Activated naive CD4-positive, alpha-beta T cell treated with Interleukin-2 at 50 U/mL for 16 hours (primary cell): ENCODE measurements around the gene L1TD1.
"Not testable (repeated sequence)": the region's sequence is repeated elsewhere in the genome, so short reads cannot be mapped to it uniquely, and the experiment has no call there.

Source experiments
- DNase-seq: peaks from one replicate; pipeline ENCODE4 v3.0.0-alpha.2; 2020

The L1TD1 gene

DNA sequence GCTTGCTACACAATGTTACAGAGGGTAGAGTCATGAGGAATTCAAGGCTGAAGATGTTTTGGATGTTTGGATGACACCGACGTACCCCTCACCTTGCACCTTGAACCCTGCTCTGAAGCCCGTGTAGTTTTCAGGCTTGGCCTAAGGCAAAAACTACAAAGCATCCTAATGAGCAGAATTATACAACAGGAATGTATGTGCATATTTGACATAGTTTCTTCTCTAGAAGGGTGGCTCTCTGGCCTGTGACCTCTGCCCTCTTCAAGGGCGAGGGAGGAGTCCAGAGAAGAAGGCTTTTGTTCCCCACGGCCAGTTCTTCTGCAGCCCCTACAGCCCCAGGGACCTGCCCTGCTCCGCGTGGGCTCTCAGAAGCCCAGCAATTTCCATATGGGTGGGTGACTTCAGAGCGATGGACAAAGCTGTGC, 43.3 kb downstream of the L1TD1 start:
- DNase-seq: no peak

DNA sequence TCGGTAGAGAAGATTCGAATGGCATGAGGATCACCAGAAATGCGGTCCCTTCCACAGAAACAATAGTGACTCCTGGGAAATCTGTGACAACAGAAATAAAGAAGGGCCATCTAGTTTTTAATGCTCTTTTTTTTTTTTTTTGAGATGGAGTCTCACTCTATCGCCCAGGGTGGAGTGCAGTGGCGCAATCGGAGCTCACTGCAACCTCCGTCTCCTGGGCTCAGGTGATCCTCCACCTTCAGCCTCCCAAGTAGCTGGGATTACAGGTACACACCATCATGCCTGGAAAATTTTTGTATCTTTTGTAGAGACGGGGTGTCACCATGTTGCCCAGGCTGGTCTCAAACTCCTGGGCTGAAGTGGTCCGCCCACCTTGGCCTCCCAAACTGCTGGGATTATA, 43.9 kb downstream of the L1TD1 start:
- DNase-seq: no peak

DNA sequence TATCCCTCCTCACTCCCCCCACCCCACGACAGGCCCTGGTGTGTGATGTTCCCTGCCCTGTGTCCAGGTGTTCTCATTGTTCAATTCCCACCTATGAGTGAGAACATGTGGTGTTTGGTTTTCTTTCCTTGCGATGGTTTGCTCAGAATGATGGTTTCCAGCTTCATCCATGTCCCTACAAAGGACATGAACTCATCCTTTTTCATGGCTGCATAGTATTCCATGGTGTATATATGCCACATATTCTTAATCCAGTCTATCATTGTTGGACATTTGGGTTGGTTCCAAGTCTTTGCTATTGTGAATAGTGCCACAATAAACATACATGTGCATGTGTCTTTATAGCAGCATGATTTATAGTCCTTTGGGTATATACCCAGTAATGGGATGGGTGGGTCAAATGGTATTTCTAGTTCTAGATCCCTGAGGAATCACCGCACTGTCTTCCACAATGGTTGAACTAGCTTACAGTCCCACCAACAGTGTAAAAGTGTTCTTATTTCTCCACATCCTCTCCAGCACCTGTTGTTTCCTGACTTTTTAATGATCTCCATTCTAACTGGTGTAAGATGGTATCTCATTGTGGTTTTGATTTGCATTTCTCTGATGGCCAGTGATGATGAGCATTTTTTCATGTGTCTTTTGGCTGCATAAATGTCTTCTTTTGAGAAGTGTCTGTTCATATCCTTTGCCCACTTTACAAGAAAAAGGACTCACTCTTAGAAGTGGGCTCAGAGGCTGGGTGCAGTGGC, 45.2 kb downstream of the L1TD1 start:
- DNase-seq: not testable (repeated sequence)

DNA sequence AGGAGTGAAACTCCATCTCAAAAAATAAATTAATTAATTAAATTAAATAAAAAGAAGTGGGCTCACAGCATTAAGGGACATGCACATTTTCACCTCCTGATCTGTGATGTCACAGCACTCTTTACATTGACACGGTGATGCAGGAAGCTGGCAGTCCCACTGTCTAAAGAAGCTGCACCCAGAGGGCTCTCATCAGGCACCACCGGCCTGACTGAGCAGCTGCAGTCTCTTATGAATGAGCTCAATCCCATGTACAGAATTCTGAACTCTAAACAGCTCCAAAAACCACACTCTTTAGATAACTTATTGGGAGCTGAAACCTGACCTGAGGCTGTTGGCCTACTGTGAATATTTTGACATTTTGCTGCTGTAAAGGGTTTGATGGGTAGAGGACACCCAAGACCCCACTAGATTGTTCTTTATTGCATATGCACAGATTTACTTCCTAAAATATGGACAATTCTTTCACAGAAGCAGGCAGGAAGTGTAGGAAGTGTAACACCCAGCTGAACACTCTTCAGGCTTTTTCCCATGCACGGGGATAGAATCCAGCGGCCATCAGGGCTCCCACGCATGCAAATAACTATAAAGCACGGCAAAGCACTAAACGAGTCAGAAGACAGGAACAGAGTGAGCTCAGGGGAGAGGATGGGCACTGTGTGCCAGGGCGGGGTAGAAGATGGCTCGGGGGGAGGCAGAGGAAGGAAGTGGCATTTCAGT, 46.2 kb downstream of the L1TD1 start:
- no peak for DNase-seq

DNA sequence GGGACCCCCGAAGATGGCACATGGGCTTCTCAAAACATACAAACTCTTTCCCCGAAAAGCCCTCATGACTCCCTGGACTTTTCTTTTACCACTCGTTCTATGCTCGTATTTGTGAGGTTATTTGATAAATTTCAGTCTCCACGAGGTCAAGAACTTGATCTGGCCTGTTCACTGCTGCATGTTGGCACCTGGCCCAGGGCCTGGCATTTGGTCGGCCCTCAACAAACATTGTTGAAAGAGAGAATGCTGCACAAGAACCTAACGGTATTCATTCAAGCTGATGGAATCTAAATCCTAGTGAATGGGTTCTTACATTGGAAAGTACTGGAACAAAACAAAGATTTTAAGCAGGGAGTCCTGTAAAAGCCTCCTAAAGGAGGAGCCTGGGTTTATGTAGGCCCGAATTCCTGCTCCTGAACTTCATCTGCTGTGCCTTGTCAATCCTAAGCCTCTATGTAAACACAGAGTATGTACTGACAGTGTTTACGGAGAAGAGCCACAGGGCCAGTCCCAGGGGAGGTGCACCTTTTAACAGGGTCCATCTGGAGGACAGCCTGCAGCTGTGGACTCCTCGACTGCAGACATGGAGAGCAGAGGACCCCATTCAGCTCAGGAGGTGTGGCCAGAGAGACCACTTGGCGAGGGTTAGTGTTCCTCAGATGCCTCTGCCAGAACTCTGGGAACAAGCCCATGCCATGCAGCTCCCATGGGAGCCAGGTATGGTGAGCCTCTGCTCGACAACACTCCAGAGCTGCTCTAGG, 46.9 kb downstream of the L1TD1 start:
- DNase-seq: no peak

DNA sequence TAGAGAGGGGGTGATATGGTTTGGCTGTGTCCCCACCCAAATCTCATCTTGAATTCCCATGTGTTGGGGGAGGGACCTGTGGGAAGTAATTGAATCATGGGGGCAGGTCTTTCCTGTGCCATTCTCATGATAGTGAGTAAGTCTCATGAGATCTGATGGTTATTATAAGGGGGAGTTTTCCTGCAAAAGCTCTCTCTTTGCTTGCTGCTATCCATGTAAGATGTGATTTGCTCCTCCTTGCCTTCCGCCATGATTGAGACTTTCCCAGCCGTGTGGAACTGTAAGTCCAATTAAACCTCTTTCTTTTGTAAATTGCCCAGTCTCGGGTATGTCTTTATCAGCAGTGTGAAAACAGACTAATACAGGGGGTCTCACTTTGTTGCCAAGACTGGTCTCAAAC, 49.7 kb downstream of the L1TD1 start:
- not testable (repeated sequence) for DNase-seq

DNA sequence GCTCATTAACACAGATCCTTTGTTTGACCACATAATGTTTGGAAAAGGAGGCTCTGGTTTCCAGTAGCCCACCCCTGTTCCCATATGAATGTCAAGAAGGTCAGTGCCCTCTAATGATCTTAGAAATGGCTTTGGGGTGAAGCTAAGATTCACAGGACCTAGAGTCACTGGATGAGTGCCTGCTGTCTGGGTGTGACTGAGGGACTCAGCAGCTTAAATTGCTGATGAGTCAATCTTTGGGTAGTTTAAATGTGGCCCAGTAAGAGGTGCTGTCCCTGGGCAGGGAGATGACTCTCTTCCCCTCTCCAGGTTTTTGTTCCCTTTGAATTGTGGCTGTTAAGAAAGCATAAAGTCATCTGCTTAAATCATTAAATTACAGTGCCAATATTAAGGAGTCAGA, 50.6 kb downstream of the L1TD1 start:
- DNase-seq: no peak

DNA sequence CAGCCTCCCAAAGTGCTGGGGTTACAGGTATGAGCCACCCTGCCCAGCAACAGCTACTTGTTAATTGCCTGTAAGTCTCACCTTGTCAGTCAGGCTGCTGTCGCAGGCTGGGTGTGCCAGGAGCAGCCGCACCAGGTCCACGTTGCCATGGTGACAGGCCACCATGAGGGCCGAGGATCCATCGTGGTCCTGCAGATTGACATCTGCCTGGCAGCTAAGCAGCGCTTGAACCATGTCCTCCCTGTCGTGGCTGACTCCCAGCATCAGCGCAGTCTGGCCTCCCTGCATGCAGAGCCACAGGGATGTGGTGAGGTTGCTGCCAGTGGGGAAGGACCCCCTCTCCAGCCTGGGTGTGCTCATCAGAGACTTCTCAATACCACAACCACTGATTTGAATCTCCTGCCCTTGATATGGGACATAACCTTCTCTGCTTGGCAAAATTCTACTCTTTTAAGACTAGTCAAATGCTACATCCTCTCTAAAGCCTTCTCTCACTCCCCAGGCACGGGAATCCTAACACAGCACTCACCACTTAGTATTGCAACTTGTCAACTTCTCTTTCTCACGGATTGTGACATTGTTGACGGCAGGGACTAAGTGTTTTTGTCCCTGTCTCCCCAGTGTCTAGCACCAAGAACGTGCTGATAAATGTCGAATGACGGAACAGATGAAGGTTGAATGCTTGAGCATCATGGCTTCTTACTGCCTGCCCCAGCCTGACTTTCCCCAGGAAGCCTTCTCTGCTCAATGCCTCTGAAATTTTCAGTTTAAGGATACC, 52.9 kb downstream of the L1TD1 start:
- no peak for DNase-seq

DNA sequence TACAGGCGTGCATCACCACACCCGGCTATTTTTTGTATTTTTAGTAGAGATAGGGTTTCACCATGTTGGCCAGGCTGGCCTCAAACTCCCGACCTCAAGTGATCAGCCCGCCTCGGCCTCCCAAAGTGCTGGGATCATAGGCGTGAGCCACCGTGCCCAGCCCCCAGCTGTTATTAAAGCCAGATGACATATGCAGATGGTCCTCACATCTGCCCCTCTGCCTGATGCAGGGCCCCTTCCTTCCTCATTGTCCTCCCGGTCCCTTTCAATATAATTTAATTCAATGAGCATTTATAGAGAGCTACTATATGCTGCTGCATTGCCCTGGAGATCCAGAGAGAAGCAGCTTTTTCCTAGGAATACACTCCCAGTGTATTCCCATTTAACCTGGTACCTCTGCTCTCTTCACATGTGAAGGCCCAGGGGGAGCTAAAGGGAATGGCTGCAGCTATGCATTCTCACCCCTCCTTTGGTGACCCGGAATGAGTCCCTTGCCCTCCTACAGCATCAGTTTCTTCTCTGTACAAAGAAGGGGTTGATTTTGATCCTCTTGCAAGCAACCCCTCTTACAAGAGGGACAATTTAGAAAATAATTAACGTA, 55.6 kb downstream of the L1TD1 start:
- no peak for DNase-seq

DNA sequence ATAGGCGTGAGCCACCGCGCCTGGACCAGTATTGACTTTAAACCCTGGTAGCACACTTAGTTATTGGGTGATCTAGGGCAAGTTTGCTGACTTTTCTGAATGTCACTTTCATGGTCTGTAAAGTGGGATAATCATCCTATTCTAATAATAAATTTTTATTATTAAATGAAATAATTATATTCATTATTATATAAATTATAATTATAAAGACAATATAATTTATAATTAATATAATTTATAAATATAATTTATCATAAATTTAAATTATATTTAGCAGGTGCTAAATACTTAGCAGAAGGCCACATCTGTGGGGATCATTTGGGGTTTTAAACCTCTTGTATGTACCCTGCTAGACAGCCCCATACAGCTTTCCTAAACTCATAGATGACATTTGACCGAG, 64.9 kb downstream of the L1TD1 start:
- no peak for DNase-seq

DNA sequence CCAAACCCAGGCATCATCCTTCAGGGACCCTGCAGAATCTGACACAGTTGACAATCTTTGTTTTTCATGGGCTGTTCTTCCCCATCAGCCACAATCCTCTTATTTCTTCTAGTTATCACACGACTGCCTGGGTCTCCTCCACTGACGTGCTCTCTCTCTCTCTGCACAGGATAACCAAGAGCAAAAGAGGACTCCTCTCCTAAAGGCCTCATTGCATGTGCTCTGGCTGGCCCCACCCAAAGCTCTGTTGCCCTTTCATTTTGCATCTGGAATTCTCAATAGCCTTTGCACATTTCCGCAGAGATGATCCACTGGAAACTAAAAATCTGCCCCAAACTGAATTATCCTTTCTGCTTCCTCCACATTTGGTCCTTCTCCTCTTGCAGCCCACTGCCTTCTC, 66.0 kb downstream of the L1TD1 start:
- no peak for DNase-seq
